Activated CD4-positive, alpha-beta T cell treated with anti-CD3 and anti-CD28 coated beads, Interleukin-2, Interleukin-6, amounts not matched to agents 100 ng/mL and 50 ng/mL, durations not matched to agents 16 hours and 8 hours (primary cell): Measurements from ENCODE around the gene ATP5IF1.

Source experiments
- DNase-seq: peaks from one replicate; pipeline ENCODE4 v3.0.0-alpha.2; 2020

Gene ATP5IF1

DNA sequence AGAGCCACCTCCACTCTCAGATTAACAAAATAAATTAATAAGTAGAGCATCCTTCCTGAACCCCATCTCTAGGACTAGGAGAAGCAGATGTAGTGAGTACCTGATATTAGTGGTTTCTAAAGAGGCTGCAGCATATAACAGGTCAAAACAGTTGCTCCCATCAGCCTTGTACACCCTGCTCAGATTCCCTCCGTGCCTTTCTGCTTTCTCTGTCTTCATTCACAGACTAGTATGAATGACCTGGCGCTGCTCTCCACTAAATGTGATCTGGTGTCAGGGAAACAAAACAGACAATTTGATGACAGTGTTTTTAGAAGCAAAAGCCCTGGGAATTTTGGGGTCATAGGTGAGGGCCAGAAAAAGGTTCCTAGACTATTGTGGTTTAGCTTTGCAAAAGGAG, 31.7 kb downstream of the ATP5IF1 start:
- DNase-seq, result no peak

DNA sequence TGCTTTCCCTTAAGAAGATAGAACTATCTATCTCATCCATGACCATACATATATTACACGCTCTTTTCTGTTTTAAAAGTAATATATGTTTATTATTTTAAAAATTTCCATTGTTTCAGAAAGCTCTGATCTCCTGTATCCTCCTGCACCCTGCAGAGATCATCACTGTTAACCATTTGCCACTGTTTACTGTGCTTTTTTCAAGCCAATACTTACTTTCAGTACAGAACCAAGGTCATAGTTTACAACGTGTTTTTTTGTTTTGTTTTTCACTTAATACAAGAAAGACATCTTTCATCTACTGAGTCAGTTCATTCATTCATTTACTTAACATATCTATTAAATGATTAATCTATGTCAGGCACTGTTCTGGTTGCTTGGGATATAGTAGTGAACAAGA, 33.6 kb downstream of the ATP5IF1 start:
- DNase-seq, result no peak

DNA sequence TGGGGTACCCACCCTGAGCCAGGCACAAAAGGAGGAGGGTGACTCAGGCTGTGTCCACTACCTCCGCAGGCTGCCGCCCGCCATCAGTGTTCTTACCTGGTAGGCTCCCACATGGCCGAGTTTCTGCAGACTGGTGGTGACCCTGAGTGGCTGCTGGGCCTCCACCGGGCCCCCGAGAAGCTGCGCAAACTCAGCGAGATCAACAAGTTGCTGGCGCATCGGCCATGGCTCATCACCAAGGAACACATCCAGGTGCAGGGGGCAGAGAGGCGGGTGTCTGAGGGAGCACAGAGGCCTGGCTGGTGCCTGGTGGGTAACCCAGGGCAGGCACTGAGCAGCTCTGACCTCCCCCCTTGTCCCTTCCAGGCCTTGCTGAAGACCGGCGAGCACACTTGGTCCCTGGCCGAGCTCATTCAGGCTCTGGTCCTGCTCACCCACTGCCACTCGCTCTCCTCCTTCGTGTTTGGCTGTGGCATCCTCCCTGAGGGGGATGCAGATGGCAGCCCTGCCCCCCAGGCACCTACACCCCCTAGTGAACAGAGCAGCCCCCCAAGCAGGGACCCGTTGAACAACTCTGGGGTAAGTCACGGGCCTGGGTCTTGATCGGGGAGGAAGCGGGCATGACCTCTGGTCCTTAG, 36.4 kb downstream of the ATP5IF1 start:
- no peak for DNase-seq

DNA sequence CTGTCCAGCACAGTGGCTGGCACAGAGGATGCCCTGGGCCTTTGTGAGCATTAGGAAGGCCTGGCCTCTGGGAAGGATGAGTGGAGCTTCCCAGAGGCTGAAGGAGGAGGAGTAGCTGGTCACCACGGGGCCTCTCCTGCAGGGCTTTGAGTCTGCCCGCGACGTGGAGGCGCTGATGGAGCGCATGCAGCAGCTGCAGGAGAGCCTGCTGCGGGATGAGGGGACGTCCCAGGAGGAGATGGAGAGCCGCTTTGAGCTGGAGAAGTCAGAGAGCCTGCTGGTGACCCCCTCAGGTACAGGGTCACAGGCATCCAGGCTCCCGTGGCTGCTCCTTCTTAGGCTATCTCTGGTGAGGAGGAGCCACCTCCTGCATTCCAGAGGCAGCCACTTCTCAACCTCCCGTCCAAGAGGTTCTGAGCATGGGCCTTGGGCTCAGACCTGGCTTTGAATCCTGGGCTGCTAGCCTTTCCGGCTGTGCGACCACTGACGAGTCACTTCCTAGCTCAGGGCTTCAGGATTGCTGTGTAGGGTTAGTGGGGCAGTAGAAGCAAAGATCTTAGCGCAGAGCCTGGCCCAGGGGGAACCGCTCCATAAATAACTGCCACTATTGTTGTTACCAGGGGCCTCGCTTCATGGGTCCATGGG, 37.4 kb downstream of the ATP5IF1 start:
- no peak for DNase-seq

DNA sequence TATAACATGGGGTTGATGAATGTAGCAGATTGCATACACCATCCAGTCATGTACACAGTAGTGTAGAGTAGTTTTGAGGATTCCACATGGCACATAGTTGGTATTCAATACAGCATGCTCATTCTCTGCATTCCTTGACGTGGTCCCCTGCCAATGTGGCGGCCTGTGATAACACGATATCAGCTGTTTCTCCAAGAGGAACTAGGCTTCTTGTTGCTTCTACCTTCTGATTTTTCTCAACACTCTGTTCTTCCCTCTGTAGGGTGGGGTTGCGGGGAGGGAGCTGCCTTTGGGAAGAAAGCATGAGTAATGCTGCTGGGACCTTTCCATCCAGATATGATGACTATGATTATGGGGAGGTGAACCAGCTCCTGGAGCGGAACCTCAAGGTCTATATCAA, 42.8 kb downstream of the ATP5IF1 start:
- no peak for DNase-seq

DNA sequence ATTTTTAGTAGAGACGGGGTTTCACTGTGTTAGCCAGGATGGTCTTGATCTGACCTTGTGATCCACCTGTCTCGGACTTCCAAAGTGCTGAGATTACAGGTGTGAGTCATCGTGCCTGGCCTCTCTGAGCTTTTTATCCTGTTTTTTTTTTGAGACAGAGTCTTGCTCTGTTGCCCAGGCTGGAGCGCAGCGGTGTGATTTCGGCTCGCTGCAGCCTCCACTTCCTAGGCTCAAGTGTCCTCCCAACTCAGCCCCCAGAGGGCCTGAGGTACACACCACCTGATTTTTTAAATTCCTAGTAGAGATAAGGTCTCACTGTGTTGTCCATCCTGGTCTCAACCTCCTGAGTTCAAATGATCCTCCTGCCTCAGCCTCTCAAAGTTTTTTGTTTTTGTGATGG, 43.8 kb downstream of the ATP5IF1 start:
- DNase-seq, result no peak

DNA sequence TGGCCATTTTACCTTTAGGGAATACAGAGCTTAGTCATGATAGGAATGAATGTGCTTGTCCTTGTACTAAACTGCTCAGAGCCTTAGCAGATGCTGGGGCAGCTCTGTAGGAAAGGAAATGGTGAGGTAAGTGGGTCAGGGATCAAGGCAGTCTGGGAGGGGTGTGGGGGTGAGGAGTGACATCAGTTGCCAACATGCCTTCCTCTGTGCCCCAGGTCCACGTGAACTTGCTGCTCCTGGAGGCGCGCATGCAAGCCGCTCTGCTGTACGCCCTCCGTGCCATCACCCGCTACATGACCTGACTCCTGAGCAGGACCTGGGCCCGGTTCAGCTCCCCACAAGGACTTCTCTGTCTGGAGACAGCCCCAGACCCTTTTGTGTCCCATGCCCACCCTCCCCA, 44.6 kb downstream of the ATP5IF1 start:
- DNase-seq, result no peak

DNA sequence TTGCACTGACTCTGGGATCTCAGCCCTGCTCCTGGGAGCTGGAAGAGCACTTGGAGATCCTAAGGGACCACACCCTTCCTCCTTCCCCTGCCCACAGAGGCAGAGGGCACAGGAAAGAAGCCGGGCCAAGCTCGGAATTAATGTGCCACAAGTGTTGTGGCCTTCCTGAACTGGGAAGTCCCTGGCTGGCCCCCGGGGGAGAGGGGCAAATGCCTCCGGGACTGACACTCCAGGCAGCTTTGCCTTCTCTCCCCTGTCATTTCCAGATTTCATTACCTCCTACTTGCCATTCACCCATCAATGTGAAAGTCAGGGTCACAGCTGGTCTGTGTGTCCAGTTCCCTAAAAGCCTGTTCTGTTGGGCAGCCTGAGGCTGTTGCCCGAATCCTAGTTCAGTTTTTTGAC, 45.1 kb downstream of the ATP5IF1 start:
- no peak for DNase-seq

DNA sequence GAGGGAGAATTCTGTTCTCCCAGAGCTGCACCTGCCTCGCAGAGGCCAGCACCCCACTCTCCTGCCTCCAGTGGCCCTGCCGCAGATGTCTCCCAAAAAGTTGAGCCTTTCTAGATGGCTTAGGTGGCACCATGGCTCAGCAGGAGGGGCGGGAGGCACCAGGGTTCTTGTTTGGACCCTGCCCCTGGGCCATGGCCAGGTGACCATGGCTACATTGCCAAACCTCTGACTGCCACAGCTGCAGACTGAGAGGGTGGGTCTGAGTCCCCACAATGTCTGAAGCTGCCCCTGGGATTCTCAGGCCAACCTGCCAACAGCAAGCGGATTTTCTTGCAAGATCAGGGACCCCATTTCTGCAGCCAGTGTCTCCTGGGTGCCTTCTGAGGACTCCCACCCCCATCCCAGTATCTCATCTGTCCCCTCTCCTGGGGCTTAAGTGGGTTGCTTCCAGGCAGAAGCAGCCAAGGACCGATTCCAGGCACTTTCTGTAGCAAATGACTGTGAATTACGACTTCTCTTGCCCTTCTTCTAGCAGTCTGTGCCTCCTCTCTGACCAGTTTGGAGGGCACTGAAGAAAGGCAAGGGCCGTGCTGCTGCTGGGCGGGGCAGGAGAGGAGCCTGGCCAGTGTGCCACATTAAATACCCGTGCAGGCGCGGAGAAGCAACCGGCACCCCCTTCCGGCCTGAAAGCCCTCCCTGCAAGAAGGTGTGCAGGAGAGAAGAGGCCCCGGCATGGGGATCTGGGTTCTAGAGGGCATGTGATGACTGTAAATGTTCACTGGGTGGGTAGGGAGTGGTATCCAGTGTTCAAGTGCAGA, 45.9 kb downstream of the ATP5IF1 start:
- DNase-seq, result no peak

DNA sequence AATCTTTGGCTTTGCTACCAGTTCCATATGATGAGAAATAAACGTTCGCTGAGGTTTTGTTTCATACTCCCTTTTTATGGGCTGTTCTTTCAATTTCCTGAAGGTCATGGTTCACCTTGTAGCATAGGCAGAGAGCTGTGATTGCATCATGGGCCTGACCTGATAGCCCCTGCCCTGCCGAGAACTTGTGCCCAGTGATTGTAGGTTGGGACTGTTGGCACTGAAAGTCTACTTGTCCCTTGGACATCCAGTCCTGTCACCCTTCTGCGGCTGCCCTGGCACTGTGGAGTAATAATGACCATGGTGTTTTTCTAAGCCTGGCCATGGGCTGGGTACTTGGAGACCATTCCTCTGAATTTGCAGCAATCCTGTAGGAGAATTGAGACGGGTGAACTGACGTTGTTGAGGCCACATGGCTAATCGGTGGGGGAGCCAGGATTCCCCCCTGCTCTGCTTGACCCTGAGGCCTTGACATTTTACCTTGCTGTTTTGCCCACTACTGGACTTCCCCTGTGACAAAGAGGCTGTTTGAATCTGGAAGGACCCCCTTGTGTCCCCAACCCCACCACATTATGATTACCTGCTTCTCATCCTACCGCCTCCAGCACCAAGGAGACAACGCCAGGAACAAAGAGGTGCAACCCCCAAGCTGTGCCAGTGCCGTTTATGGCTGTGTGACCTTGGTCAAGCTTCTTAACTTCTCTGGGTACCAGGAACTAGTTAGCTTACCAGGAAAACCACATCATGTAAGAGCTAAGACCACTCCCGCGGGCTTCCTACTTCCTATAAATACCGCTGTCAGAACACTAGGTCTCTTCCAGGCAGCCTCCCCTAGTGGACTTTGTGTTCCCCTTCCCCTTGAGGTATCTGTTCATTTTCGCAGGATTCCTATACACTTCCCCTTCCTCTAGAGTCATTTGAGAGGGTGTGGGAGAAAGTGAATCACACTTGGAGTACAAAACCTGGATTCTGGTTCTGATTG, 46.8 kb downstream of the ATP5IF1 start:
- DNase-seq, result no peak

DNA sequence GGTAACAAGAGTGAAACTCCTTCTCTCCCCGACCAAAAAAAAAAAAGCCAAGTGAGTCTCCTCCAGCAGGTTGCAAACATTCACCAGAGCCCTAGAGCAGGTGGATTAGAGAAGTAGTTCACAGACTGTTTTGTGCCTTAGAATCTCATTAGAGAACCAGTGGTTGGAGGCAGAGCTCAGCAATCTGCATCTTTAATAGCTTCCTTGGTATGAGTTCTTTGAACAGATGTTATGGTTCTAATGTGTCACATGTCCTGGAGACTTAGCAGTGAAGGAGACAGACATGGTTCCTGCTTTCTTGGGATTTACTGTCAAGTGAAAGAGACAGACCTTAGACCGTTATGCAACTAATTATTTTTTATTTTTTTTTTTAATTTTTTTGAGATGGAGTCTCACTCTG, 50.2 kb downstream of the ATP5IF1 start:
- no peak for DNase-seq
